ENCODE measurements around the gene RIT1.

DNA sequence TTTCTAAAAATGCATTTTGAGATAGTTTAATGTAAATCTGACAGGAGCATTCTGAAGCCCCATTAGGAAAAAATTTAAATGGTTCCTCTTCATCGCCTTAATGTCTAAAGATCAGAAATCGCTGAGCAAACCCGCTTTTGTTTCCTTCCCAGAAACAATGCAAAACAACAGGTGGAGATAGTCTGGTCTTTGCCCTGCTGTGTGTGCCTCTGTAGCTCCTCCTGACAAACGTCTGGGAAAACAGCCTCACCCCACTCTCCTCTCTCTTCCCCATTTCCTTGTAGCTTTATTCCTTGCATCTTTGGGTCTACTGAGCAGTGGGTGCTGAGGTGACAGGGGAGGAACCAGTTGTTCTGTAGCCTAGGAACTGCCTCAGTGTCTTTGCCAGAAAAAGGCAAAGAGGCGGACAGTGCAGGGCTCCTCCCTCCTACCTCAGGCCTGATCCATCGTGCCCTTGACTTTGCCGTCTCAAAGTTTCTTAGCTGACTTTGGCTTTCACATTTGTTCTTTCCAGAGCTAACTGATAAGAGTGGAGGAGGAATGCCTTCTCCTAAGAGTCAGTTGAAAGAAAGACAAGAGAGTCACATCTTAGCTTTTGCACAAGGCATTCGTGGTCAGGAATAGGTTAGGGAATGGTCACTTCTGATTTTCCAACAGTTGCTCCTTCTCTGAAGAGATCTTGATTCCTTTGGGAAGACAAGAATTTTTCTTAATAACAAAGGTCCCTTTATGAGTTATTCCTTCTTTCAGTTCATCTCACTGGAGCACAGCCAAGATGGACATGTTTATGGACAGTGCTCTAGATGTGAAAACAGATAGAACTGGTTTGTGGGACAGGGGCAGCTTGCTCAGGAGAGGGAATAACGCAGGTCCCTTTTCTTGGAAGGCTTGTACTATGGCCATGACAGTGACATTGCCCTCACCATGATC lies 26.9 kb downstream of the RIT1 start:
- TF ChIP-seq, protein P1, sequence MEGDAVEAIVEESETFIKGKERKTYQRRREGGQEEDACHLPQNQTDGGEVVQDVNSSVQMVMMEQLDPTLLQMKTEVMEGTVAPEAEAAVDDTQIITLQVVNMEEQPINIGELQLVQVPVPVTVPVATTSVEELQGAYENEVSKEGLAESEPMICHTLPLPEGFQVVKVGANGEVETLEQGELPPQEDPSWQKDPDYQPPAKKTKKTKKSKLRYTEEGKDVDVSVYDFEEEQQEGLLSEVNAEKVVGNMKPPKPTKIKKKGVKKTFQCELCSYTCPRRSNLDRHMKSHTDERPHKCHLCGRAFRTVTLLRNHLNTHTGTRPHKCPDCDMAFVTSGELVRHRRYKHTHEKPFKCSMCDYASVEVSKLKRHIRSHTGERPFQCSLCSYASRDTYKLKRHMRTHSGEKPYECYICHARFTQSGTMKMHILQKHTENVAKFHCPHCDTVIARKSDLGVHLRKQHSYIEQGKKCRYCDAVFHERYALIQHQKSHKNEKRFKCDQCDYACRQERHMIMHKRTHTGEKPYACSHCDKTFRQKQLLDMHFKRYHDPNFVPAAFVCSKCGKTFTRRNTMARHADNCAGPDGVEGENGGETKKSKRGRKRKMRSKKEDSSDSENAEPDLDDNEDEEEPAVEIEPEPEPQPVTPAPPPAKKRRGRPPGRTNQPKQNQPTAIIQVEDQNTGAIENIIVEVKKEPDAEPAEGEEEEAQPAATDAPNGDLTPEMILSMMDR (IDR thresholded peaks at IDR 0.05): no peak
- no peak for TF ChIP-seq POLR2A (IDR thresholded peaks at IDR 0.05)
- no peak for TF ChIP-seq POLR2AphosphoS5 (IDR thresholded peaks at IDR 0.05)
